Osteoblast (primary cell): ENCODE data around the gene DUSP16. TPM values are rescaled to one million over a fixed set of nuclear protein-coding genes. Genes with fewer than 3 reads are reported as not detected.

ENCODE experiments used
- DNase-seq: peaks from one replicate; pipeline ENCODE4 v3.0.0; 2011; ENCODE audit warnings: low spot score, mixed read lengths; ENCODE audit not compliant: insufficient read length; ENCODE audit errors: missing footprints
- H2AFZ ChIP-seq: 2 replicates; pipeline ENCODE4 v1.6.0; 2011; ENCODE audit warnings: mild to moderate bottlenecking, low read length
- H3K27ac ChIP-seq: 2 replicates; pipeline ENCODE4 v1.5.1; 2011; ENCODE audit warnings: mild to moderate bottlenecking, low read depth, low read length, moderate library complexity
- H3K27me3 ChIP-seq: 2 replicates; pipeline ENCODE4 v1.6.0; 2012; ENCODE audit warnings: mild to moderate bottlenecking, control low read depth, inconsistent platforms, low read length, moderate library complexity; ENCODE audit not compliant: insufficient read depth
- H3K36me3 ChIP-seq: 2 replicates; pipeline ENCODE4 v1.5.1; 2011; ENCODE audit warnings: mild to moderate bottlenecking, low read length, control low read depth, moderate library complexity; ENCODE audit not compliant: insufficient read depth
- H3K4me1 ChIP-seq: 2 replicates; pipeline ENCODE4 v1.5.1; 2011; ENCODE audit warnings: mild to moderate bottlenecking, low read length, control low read depth, moderate library complexity; ENCODE audit not compliant: insufficient read depth
- H3K4me2 ChIP-seq: 2 replicates; pipeline ENCODE4 v1.6.0; 2011; ENCODE audit warnings: mild to moderate bottlenecking, low read length; ENCODE audit not compliant: insufficient read depth
- H3K4me3 ChIP-seq: fragments of 200-600 bp; sonication (generic); 3 replicates; pipeline ENCODE4 v1.5.1; 2012; ENCODE audit warnings: mild to moderate bottlenecking, low read length, inconsistent platforms; ENCODE audit not compliant: insufficient read depth
- H3K79me2 ChIP-seq: 2 replicates; pipeline ENCODE4 v1.6.0; 2012; ENCODE audit warnings: mild to moderate bottlenecking, low read length, control low read depth, inconsistent platforms; ENCODE audit not compliant: insufficient read depth
- H3K9me3 ChIP-seq: 2 replicates; pipeline ENCODE4 v1.5.1; 2011; ENCODE audit warnings: low read depth, low read length, control low read depth
- H4K20me1 ChIP-seq: 2 replicates; pipeline ENCODE4 v1.6.0; 2012; ENCODE audit warnings: mild to moderate bottlenecking, low read length, control low read depth; ENCODE audit not compliant: insufficient read depth
- total RNA-seq: library from RNA; depleted of rRNA; stranded (reverse); fragments of >200 nt; gene quantifications from 2 replicates; pipeline ENCODE4 v1.2.3, GENCODE V29; 2012
- TF ChIP-seq, protein P1 (sequence below): IDR thresholded peaks from 2 replicates; pipeline ENCODE4 v1.5.1; 2011; ENCODE audit warnings: mild to moderate bottlenecking, low read depth, low read length, moderate library complexity; ENCODE audit errors: extremely low read depth

The DUSP16 gene
- total RNA-seq, 1 donor = 5.1 TPM

DNA sequence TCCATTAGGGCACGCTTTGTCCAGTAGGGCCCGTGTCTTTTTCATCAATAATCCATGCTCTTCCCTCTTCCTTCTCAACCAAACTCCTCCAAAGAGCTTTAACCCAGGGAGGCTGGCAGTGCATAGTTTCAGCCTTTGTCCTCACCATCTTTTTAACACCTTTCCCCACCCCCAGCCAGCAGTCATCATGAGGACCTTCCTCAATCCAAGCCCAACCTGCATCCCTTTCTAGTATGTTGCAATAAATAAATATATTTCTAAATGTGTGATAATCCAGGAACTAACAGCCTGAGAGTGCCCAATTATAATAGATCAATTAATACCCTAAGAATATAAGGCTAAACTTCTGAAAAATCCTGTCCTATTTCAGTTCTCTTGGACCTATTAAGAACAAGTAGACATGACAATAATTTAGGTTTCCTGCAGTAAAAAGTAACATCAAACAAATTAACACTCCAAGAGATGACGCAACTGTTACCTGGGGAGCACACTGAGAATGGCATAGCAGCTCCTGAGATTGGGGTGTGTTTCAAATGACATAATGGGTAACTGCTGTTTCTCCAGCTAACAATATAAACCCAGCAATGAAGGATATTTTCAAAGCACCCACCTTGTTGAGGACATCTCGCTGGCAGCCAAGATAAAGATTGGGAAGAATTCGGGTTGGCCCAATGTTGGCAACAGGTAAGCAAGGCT, 62.6 kb downstream of the DUSP16 start:
- DNase-seq = no peak
- Histone ChIP-seq H4K20me1 (peaks cover 3% of the 10 kb centered on the region), H3K4me2 (no peak overlapping the region), H3K79me2 (peaks cover 4% of the 10 kb centered on the region), H3K9me3 (no peaks in the 10 kb centered on the region), H3K4me3 (no peak overlapping the region), H3K36me3 (no peaks in the 10 kb centered on the region), H3K27ac (no peak overlapping the region), H3K4me1 (no peaks in the 10 kb centered on the region), H3K27me3 (no peaks in the 10 kb centered on the region), H2AFZ (no peak overlapping the region)
- TF ChIP-seq, protein P1, sequence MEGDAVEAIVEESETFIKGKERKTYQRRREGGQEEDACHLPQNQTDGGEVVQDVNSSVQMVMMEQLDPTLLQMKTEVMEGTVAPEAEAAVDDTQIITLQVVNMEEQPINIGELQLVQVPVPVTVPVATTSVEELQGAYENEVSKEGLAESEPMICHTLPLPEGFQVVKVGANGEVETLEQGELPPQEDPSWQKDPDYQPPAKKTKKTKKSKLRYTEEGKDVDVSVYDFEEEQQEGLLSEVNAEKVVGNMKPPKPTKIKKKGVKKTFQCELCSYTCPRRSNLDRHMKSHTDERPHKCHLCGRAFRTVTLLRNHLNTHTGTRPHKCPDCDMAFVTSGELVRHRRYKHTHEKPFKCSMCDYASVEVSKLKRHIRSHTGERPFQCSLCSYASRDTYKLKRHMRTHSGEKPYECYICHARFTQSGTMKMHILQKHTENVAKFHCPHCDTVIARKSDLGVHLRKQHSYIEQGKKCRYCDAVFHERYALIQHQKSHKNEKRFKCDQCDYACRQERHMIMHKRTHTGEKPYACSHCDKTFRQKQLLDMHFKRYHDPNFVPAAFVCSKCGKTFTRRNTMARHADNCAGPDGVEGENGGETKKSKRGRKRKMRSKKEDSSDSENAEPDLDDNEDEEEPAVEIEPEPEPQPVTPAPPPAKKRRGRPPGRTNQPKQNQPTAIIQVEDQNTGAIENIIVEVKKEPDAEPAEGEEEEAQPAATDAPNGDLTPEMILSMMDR = no peak

DNA sequence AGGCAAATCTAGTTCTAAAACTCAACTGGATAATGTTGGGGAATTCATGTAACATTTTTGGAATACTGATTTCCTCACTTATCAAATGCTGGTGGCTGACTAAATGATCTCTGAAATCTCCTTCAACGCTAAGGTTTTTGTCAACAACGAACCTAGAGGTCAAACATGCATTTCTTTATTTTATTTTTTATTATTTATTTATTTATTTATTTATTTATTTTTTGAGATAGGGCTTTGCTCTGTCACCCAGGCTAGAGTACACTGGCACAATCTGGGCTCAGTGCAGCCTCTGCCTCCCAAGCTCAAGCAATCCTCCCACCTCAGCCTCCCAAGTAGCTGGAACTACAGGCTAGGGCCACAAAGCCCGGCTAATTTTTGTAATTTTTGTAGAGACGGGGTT, 64.5 kb downstream of the DUSP16 start:
- Histone ChIP-seq H3K36me3 (no peaks in the 10 kb centered on the region), H3K4me2 (no peak overlapping the region), H3K4me1 (no peaks in the 10 kb centered on the region), H4K20me1 (peaks cover 3% of the 10 kb centered on the region), H3K27me3 (no peaks in the 10 kb centered on the region), H3K27ac (no peak overlapping the region), H3K4me3 (no peak overlapping the region), H3K79me2 (no peaks in the 10 kb centered on the region), H3K9me3 (no peaks in the 10 kb centered on the region), H2AFZ (no peak overlapping the region)
- TF ChIP-seq, protein P1 = no peak
- no peak for DNase-seq

DNA sequence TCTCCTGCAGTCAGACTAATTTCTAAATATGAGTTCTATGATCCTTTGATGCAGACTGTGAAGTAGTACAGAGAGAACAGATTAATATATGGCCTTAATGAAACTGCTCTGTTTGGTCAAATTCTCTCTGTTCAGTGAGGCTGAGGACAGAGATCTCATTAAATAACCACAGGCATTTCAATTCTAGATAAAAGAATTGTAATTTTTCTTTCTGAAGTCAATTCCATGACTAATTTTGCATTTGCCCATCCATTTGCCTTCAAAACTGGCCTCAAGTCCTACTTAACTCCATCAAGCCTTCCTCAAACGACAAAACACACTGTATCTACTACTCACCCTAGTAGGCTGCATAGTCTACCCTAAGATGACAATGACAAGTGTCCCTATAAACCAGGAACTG, 67.1 kb downstream of the DUSP16 start:
- H3K27me3 ChIP-seq = no peaks in the 10 kb centered on the region
- H3K4me2 ChIP-seq = no peak overlapping the region
- TF ChIP-seq, protein P1 = no peak
- no peak overlapping the region for H2AFZ ChIP-seq
- H3K9me3 ChIP-seq = no peaks in the 10 kb centered on the region
- no peaks in the 10 kb centered on the region for H3K36me3 ChIP-seq
- H3K4me3 ChIP-seq = no peak overlapping the region
- H4K20me1 ChIP-seq = peaks cover 3% of the 10 kb centered on the region
- no peak overlapping the region for H3K27ac ChIP-seq
- H3K4me1 ChIP-seq = no peaks in the 10 kb centered on the region
- DNase-seq = no peak
- no peaks in the 10 kb centered on the region for H3K79me2 ChIP-seq

DNA sequence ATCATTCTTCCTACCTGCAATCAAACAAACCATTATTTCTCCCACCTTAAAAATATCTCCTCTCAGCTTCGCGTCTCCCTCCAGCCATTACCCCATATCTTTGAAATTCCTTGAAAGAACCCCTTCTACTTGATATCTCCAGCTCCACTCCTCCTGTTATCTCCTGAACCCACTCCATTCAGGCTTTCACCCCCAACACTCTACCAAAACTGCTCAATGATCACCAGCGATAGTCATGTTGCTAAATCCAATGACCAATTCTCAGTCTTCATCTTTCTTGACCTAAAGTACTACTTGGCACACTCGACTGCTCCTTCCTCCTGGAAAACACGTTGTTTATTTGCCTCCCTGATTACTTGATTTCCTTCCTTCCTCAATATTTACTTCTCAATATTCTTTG, 70.1 kb downstream of the DUSP16 start:
- Histone ChIP-seq H3K36me3 (no peaks in the 10 kb centered on the region), H2AFZ (no peak overlapping the region), H3K9me3 (no peaks in the 10 kb centered on the region), H3K4me3 (no peak overlapping the region), H3K27ac (no peak overlapping the region), H3K79me2 (no peaks in the 10 kb centered on the region), H3K4me2 (no peak overlapping the region), H3K4me1 (no peaks in the 10 kb centered on the region), H3K27me3 (no peaks in the 10 kb centered on the region), H4K20me1 (peaks cover 3% of the 10 kb centered on the region)
- no peak for DNase-seq
- TF ChIP-seq, protein P1 = no peak
